Measurements from ENCODE around the gene PRDM16.

Gene PRDM16

DNA sequence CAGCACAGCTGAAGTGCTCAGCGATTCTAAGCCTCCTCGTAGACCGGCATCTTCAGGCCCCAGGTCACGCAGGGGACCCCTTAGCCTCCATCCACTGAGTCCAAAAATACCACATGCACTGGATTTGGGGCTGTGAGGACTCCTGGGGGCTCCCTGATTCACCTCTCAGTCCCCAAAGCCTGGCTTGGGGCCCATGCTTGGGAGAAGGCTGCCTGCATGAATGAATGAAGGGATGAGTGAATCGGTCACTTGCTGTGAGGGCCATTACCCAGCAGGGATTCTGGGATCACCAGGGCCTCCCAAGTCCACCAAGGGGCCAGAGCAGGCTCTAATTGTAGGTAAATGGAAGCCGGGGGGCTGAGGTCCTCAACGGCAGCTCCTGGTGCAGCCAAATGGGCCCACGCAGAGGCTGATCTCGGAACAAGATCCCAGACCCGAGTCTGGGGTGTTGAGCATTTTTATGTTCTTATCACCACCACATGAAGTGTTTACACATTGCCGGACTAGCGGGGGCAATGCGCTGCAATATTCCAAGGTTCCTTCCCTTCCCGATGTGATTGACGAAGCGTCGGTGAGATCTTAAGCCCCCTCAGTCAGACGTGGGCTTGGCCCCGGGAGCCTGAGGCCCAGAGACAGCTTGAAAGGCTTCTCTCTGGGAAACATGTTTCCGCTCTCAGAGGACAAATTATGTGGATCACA, 371.9 kb downstream of the PRDM16 start:
- TF ChIP-seq CTCF (IDR thresholded peaks at IDR 0.05; ENCODE audit: low read depth, low read length), result no peak
- H3K4me3 ChIP-seq (replicated peaks in 1 of 2; ENCODE audit: low read depth in 2 of 2, low read length in 2 of 2), result no peak overlapping the region
- no peak for DNase-seq (ENCODE audit: low read depth in 2 of 2)

- no peak overlapping the region for H3K4me3 ChIP-seq (replicated peaks in 1 of 2; ENCODE audit: low read depth in 2 of 2, low read length in 2 of 2)
- no peak for DNase-seq (ENCODE audit: low read depth in 2 of 2)
- TF ChIP-seq CTCF (IDR thresholded peaks at IDR 0.05; ENCODE audit: low read depth, low read length), result no peak
These were observed 372.4 kb downstream of the PRDM16 start for GRCh38 chr1:3441410-3441847.

DNA sequence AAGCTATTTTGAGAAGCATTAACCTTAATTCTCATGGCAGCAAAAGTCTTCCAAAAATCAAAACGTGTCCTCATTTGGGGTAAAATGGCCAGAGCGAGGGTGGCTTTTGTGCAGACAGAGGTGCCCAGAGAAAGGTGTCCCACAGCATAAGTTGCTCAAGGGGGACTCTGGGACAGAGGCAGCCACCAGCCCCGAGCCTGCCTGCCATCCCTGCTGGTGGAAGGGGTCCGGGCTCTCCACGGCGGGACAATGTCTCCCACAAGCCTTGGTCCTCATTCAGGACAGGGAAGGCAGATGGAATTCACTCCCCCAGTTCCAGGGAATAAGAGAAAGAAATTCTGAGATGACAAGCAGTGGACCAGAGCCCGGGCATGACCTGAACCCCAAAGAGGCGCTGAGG, 372.9 kb downstream of the PRDM16 start:
- TF ChIP-seq CTCF (IDR thresholded peaks at IDR 0.05; ENCODE audit: low read depth, low read length), result no peak
- no peak for DNase-seq (ENCODE audit: low read depth in 2 of 2)
- no peak overlapping the region for H3K4me3 ChIP-seq (replicated peaks in 1 of 2; ENCODE audit: low read depth in 2 of 2, low read length in 2 of 2)

- no peak overlapping the region for H3K4me3 ChIP-seq (replicated peaks in 1 of 2; ENCODE audit: low read depth in 2 of 2, low read length in 2 of 2)
- DNase-seq (ENCODE audit: low read depth in 2 of 2), result no peak
- no peak for TF ChIP-seq CTCF (IDR thresholded peaks at IDR 0.05; ENCODE audit: low read depth, low read length)
These were observed 373.3 kb downstream of the PRDM16 start for GRCh38 chr1:3442331-3442730.

- H3K4me3 ChIP-seq (replicated peaks in 1 of 2; ENCODE audit: low read depth in 2 of 2, low read length in 2 of 2), result no peak overlapping the region
- no peak for TF ChIP-seq CTCF (IDR thresholded peaks at IDR 0.05; ENCODE audit: low read depth, low read length)
These were observed 373.9 kb downstream of the PRDM16 start for GRCh38 chr1:3442901-3443300.

DNA sequence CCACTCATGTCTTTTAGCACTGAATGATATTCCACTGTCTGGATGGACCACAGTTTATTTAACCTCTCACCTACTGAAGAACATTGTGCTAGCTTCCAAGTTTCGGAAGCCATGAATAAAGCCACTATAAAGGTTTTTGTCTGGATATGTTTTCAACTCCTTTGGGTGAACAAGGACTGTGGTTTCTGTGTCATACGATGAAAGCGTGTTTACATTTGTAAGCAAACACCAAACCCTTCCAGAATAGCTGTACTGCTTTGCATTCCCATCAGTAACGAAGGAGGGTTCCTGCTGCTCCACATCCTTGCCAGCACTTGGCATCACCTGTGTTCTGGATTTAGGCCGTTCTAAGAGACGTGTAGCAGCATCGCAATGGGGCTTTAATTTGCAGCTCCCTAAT, 374.8 kb downstream of the PRDM16 start:
- H3K4me3 ChIP-seq (replicated peaks in 1 of 2; ENCODE audit: low read depth in 2 of 2, low read length in 2 of 2), result no peak overlapping the region
- no peak for TF ChIP-seq CTCF (IDR thresholded peaks at IDR 0.05; ENCODE audit: low read depth, low read length)
- no peak for DNase-seq (ENCODE audit: low read depth in 2 of 2)

More at GRCh38 chr1:3442901-3443300, 373.9 kb downstream of the PRDM16 start:
- no peak for DNase-seq (ENCODE audit: low read depth in 2 of 2)

- no peak for DNase-seq (ENCODE audit: low read depth in 2 of 2)
- H3K4me3 ChIP-seq (replicated peaks in 1 of 2; ENCODE audit: low read depth in 2 of 2, low read length in 2 of 2), result no peak overlapping the region
- no peak for TF ChIP-seq CTCF (IDR thresholded peaks at IDR 0.05; ENCODE audit: low read depth, low read length)
These were observed 375.3 kb downstream of the PRDM16 start for GRCh38 chr1:3444298-3444697.

Measured in cardiac fibroblast (primary cell).